ENCODE results near the gene LRRC51. TPM values are rescaled to one million over a fixed set of nuclear protein-coding genes. Genes with fewer than 3 reads are reported as not detected.

LRRC51 gene
- total RNA-seq, 1 donor from 2014 or later: 4.4 TPM

DNA sequence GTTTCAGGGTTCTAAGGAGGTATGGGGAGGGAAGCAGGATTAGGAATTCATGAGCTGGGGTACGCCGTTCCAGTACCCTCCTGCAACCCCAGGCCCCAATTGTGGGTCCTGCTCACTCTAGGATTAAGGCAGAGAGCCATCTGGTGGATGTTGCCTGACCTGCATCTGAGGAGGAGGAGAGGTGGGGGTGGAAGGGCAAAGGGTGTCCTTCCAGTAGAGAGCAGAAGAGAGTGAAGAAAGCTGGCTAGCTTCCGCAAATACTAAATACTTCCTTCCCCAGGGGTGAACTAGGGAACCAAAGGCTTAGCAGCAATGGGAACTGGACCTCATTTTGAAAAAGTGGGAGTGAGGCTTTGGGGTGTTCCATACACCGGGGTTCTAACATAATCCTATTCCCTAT, 10.6 kb downstream of the LRRC51 start:
- Histone ChIP-seq H3K9ac (ENCODE audit: low read length) (no peak overlapping the region), H3K27ac (ENCODE audit: low read depth, low read length) (no peak overlapping the region), H3K27me3 (ENCODE audit: insufficient read depth, low read length) (no peaks in the 10 kb centered on the region), H2AFZ (ENCODE audit: low read depth, low read length) (no peak overlapping the region), H3K4me2 (ENCODE audit: low read length) (no peak overlapping the region), H3K4me3 (ENCODE audit: insufficient read depth, low read depth, low read length) (no peak overlapping the region), H3K36me3 (ENCODE audit: insufficient read depth, low read length) (peaks cover 24% of the 10 kb centered on the region), H3K9me3 (ENCODE audit: insufficient read depth, low read depth, low read length) (no peaks in the 10 kb centered on the region), H3K79me2 (ENCODE audit: insufficient read depth, low read length) (no peaks in the 10 kb centered on the region), H4K20me1 (ENCODE audit: insufficient read depth, low read length) (no peaks in the 10 kb centered on the region), H3K4me1 (ENCODE audit: insufficient read depth, low read length) (no peaks in the 10 kb centered on the region)
- DNase-seq (ENCODE audit: low read depth) (peak; percentile 23), FAIRE-seq (no peak)
- no peak for TF ChIP-seq EZH2 (IDR thresholded peaks at IDR 0.05; ENCODE audit: insufficient read depth, low read length)
- TF ChIP-seq, protein P1, sequence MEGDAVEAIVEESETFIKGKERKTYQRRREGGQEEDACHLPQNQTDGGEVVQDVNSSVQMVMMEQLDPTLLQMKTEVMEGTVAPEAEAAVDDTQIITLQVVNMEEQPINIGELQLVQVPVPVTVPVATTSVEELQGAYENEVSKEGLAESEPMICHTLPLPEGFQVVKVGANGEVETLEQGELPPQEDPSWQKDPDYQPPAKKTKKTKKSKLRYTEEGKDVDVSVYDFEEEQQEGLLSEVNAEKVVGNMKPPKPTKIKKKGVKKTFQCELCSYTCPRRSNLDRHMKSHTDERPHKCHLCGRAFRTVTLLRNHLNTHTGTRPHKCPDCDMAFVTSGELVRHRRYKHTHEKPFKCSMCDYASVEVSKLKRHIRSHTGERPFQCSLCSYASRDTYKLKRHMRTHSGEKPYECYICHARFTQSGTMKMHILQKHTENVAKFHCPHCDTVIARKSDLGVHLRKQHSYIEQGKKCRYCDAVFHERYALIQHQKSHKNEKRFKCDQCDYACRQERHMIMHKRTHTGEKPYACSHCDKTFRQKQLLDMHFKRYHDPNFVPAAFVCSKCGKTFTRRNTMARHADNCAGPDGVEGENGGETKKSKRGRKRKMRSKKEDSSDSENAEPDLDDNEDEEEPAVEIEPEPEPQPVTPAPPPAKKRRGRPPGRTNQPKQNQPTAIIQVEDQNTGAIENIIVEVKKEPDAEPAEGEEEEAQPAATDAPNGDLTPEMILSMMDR (IDR thresholded peaks at IDR 0.05; ENCODE audit: insufficient read depth, low read depth, low read length): peak; percentile 56
- Mint-ChIP-seq H3K27ac (ENCODE audit: unreplicated experiment) (no peak overlapping the region), H3K27me3 (ENCODE audit: low read depth, unreplicated experiment) (no peaks in the 10 kb centered on the region), H3K9me3 (ENCODE audit: unreplicated experiment) (no peaks in the 10 kb centered on the region), H3K36me3 (ENCODE audit: low read depth, unreplicated experiment) (peaks cover 19% of the 10 kb centered on the region), H3K4me3 (ENCODE audit: unreplicated experiment) (no peak overlapping the region), H3K4me1 (ENCODE audit: low read depth, unreplicated experiment) (peaks cover 9% of the 10 kb centered on the region)

DNA sequence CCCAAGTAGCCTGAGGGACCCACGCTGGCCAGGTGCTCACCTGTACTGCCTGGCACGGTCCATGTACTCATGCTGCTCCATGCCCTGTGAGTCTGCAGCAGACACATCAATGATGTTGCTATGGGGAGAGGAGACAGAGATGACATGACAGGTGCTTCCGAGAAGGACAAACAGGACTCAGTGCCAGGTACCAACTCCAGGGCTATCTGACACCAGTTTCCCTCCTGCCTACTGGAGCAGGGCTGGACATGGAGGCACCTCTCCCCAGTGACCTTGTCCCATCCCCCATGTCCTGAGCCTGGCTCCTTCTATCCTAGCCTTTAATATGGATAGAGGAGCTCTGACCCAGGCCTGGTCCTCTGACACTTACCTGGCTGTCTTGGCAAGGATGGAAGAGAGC, 18.1 kb downstream of the LRRC51 start:
- no peak for FAIRE-seq
- Mint-ChIP-seq H3K27ac (ENCODE audit: unreplicated experiment) (no peak overlapping the region), H3K27me3 (ENCODE audit: low read depth, unreplicated experiment) (no peaks in the 10 kb centered on the region), H3K4me3 (ENCODE audit: unreplicated experiment) (no peak overlapping the region), H3K36me3 (ENCODE audit: low read depth, unreplicated experiment) (peaks cover 29% of the 10 kb centered on the region), H3K4me1 (ENCODE audit: low read depth, unreplicated experiment) (peaks cover 24% of the 10 kb centered on the region), H3K9me3 (ENCODE audit: unreplicated experiment) (no peaks in the 10 kb centered on the region)
- Histone ChIP-seq H3K4me1 (ENCODE audit: insufficient read depth, low read length) (peaks cover 24% of the 10 kb centered on the region), H3K36me3 (ENCODE audit: insufficient read depth, low read length) (peaks cover 24% of the 10 kb centered on the region), H3K4me2 (ENCODE audit: low read length) (no peak overlapping the region), H3K9me3 (ENCODE audit: insufficient read depth, low read depth, low read length) (no peaks in the 10 kb centered on the region), H3K27me3 (ENCODE audit: insufficient read depth, low read length) (no peaks in the 10 kb centered on the region), H3K4me3 (ENCODE audit: insufficient read depth, low read depth, low read length) (no peak overlapping the region), H3K9ac (ENCODE audit: low read length) (no peak overlapping the region), H3K27ac (ENCODE audit: low read depth, low read length) (no peak overlapping the region), H2AFZ (ENCODE audit: low read depth, low read length) (no peak overlapping the region), H3K79me2 (ENCODE audit: insufficient read depth, low read length) (peaks cover 48% of the 10 kb centered on the region), H4K20me1 (ENCODE audit: insufficient read depth, low read length) (no peaks in the 10 kb centered on the region)
- no peak for DNase-seq (ENCODE audit: low read depth)
- no peak for TF ChIP-seq EZH2 (IDR thresholded peaks at IDR 0.05; ENCODE audit: insufficient read depth, low read length)
- TF ChIP-seq, protein P1 (IDR thresholded peaks at IDR 0.05; ENCODE audit: insufficient read depth, low read depth, low read length): no peak

DNA sequence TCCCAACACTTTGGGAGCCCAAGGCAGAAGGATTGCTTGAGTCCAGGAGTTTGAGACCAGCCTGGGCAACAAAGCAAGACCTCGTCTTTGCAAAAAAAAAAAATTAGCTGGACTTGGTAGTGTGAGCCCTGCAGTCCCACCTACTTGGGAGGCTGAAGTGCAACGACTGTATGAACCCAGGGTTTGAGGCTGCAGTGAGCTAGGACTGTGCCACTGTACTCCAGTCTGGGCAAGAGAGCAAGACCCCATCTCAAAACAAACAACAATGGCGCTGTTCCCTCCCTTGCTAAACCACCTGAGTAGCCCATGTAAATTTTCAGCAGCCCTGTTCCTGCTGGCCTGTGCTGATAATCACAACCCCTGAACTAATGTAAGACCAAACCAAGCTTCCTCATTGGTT, 19.4 kb downstream of the LRRC51 start:
- DNase-seq (ENCODE audit: low read depth) (no peak), FAIRE-seq (no peak)
- Histone ChIP-seq H2AFZ (ENCODE audit: low read depth, low read length) (no peak overlapping the region), H3K9me3 (ENCODE audit: insufficient read depth, low read depth, low read length) (no peaks in the 10 kb centered on the region), H3K4me1 (ENCODE audit: insufficient read depth, low read length) (peaks cover 24% of the 10 kb centered on the region), H3K4me2 (ENCODE audit: low read length) (peak overlapping the region; percentile 98), H3K79me2 (ENCODE audit: insufficient read depth, low read length) (peaks cover 48% of the 10 kb centered on the region), H4K20me1 (ENCODE audit: insufficient read depth, low read length) (no peaks in the 10 kb centered on the region), H3K4me3 (ENCODE audit: insufficient read depth, low read depth, low read length) (no peak overlapping the region), H3K9ac (ENCODE audit: low read length) (no peak overlapping the region), H3K27ac (ENCODE audit: low read depth, low read length) (no peak overlapping the region), H3K36me3 (ENCODE audit: insufficient read depth, low read length) (peaks cover 18% of the 10 kb centered on the region), H3K27me3 (ENCODE audit: insufficient read depth, low read length) (no peaks in the 10 kb centered on the region)
- no peak for TF ChIP-seq EZH2 (IDR thresholded peaks at IDR 0.05; ENCODE audit: insufficient read depth, low read length)
- TF ChIP-seq, protein P1 (IDR thresholded peaks at IDR 0.05; ENCODE audit: insufficient read depth, low read depth, low read length): no peak
- Mint-ChIP-seq H3K27ac (ENCODE audit: unreplicated experiment) (no peak overlapping the region), H3K4me1 (ENCODE audit: low read depth, unreplicated experiment) (peaks cover 26% of the 10 kb centered on the region), H3K4me3 (ENCODE audit: unreplicated experiment) (no peak overlapping the region), H3K36me3 (ENCODE audit: low read depth, unreplicated experiment) (peaks cover 31% of the 10 kb centered on the region), H3K9me3 (ENCODE audit: unreplicated experiment) (peaks cover 2% of the 10 kb centered on the region), H3K27me3 (ENCODE audit: low read depth, unreplicated experiment) (no peaks in the 10 kb centered on the region)
